Body of pancreas (tissue), 4 donors: ENCODE measurements around the gene EFS. TPM values are rescaled to one million over a fixed set of nuclear protein-coding genes. Genes with fewer than 3 reads are reported as not detected.

Experiments
- ATAC-seq: fragments of 150-250 bp; one replicate; pipeline ENCODE4 v1.9.1; 2016
- DNase-seq, 4 donors: peaks; one replicate each; pipeline ENCODE4 v3.0.0-alpha.2; 2019
- H3K27ac ChIP-seq, 4 donors: fragments of 200-600 bp; sonication (generic); 1 replicate in 3 of 4; 2 replicates in 1 of 4; pipeline versions ENCODE4 v1.5.1 to v1.6.1; 2016 to 2019; ENCODE audit warnings: mild to moderate bottlenecking in 1 of 4, mixed read lengths in 1 of 4, moderate library complexity in 1 of 4
- H3K27me3 ChIP-seq, 2 donors: fragments of 200-600 bp; sonication (generic); one replicate each; pipeline ENCODE4 v1.6.0; 2016; ENCODE audit warnings: mild to moderate bottlenecking in 1 of 2
- H3K36me3 ChIP-seq, 2 donors: fragments of 200-600 bp; sonication (generic); replicated peaks in 1 of 2; 2 replicates each; pipeline ENCODE4 v1.5.1; 2016; ENCODE audit warnings: low read depth in 2 of 2; ENCODE audit not compliant: insufficient read depth in 1 of 2
- H3K4me1 ChIP-seq: fragments of 200-600 bp; sonication (generic); one replicate; pipeline ENCODE4 v1.6.0; 2016
- H3K4me3 ChIP-seq, 2 donors: fragments of 200-600 bp; sonication (generic); 1 replicate in 1 of 2; 2 replicates in 1 of 2; pipeline ENCODE4 v1.5.1; 2016 to 2019
- H3K9me3 ChIP-seq, 3 donors: fragments of 200-600 bp; sonication (generic); 1 replicate in 2 of 3; 2 replicates in 1 of 3; pipeline ENCODE4 v1.5.1; 2016
- POLR2A ChIP-seq, 3 donors: fragments of 450-650 bp; IDR thresholded peaks; one replicate each; pipeline ENCODE4 v1.6.1; 2016; ENCODE audit warnings: antibody characterized with exemption in 3 of 3, mild to moderate bottlenecking in 2 of 3
- WGBS, 2 donors: methylation state at CpG; one replicate each; pipeline ENCODE4 v1.1.5; 2017; 5-methylcytosine and 5-hydroxymethylcytosine counted together
- intact Hi-C: fragments of 100-400 bp; cut with DNase I; formaldehyde crosslinking; loops from one replicate; pipeline ENCODE4 v1.15.1; 2023
- total RNA-seq, 2 donors: library from RNA; depleted of rRNA; stranded (reverse); fragments of >200 nt; gene quantifications; one replicate each; pipeline ENCODE4 v1.1.0, GENCODE V29; 2016
- TF ChIP-seq, protein P1 (sequence below), 7 experiments: fragments of 450-650 bp in 4 of 7; fragments of 200-600 bp in 3 of 7; sonication (generic) in 3 of 7; IDR thresholded peaks; one replicate each; pipeline ENCODE4 v1.5.1; 2016 to 2019; ENCODE audit warnings: antibody characterized with exemption in 7 of 7

Gene EFS
- total RNA-seq, 2 donors from 2014 or later = 0.99 to 1.3 TPM

DNA sequence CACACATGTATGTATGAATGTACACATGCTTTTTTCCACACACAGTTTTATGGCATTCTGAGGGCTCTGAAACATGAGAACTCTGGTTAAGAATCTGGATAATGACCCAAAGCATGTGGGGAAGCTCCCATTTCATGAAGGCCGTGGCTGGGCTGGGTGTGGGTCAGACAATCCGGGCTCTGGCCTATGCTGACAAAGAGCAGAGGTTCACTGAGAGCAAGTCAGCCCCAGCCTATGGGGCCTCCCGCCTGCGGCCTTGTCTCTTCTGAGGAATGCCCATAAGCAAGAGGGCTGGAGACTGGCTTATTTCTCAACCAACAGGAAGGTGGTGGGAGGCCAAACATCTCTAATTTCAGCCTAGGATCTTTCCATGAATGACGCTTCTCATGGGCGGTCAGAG lies 34.6 kb upstream of the EFS start:
- TF ChIP-seq POLR2A (IDR thresholded peaks at IDR 0.05) = no peak
- TF ChIP-seq, protein P1, sequence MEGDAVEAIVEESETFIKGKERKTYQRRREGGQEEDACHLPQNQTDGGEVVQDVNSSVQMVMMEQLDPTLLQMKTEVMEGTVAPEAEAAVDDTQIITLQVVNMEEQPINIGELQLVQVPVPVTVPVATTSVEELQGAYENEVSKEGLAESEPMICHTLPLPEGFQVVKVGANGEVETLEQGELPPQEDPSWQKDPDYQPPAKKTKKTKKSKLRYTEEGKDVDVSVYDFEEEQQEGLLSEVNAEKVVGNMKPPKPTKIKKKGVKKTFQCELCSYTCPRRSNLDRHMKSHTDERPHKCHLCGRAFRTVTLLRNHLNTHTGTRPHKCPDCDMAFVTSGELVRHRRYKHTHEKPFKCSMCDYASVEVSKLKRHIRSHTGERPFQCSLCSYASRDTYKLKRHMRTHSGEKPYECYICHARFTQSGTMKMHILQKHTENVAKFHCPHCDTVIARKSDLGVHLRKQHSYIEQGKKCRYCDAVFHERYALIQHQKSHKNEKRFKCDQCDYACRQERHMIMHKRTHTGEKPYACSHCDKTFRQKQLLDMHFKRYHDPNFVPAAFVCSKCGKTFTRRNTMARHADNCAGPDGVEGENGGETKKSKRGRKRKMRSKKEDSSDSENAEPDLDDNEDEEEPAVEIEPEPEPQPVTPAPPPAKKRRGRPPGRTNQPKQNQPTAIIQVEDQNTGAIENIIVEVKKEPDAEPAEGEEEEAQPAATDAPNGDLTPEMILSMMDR (IDR thresholded peaks at IDR 0.05) = no peak
- Histone ChIP-seq H3K9me3 (no peaks in the 10 kb centered on the region), H3K36me3 (no peaks in the 10 kb centered on the region), H3K4me3 (no peak overlapping the region), H3K27me3 (no peaks in the 10 kb centered on the region), H3K27ac (no peak overlapping the region), H3K4me1 (no peaks in the 10 kb centered on the region)
- DNase-seq (no peak), ATAC-seq (no peak)
- intact Hi-C loops = no loop called here
- WGBS, 2 donors = 82% methylated on average over 4 to 6 of the region's 6 CpGs

DNA sequence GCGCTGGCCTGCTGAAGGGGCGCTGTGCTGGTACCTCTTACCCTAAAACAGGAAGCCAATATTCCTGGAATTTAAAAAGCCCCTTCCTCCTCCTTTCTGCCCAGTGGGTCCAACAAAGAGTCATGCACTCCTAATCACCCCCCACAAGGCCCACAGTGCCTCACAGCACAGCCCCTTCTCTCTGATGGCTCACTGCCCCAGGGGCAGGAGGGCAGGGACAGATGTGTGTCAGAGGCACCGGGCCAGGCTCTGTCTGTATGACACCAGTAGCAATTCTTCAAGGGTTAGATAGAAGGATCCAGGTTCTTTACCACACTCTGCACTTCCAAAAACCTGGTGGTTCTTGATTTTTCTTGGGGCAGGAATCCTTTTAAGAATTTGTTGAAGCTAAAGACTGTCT lies 34.2 kb upstream of the EFS start:
- 84 to 89% methylated on average over 3 of the region's 3 CpGs for WGBS, 2 donors
- no peaks in the 10 kb centered on the region for H3K36me3 ChIP-seq

DNA sequence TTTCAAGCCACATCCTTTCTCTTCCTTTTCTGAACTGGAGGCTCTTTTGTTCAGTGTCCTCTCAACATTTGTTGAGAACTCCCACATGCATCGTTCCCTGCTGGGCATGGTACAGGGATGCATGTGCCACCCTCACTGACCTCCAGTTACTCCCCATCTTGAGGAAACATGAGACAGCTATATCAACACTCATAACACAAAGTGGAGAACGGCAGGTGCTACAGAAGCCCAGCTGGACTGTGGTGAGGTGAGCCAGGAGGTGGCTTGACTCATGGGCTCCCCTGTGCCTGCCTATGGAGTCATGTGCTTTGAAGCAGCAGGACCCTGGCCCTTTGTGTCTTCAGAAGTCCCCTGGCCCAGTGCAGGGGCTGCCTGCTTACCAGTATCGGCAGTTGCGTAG lies 33.4 kb upstream of the EFS start:
- WGBS, 2 donors = 56 to 69% methylated on average over 4 of the region's 4 CpGs
- Histone ChIP-seq H3K9me3 (no peaks in the 10 kb centered on the region), H3K4me1 (no peaks in the 10 kb centered on the region), H3K36me3 (no peaks in the 10 kb centered on the region), H3K27ac (no peak overlapping the region), H3K4me3 (no peak overlapping the region), H3K27me3 (no peaks in the 10 kb centered on the region)
- intact Hi-C loops = no loop called here
- DNase-seq = no peak
- no peak for ATAC-seq
- TF ChIP-seq POLR2A (IDR thresholded peaks at IDR 0.05) = no peak

More for the DNA sequence above, 34.2 kb upstream of the EFS start:
- intact Hi-C loops = no loop called here
- DNase-seq (no peak), ATAC-seq (no peak)
- H3K27me3 ChIP-seq = no peaks in the 10 kb centered on the region
- no peak overlapping the region for H3K27ac ChIP-seq
- no peaks in the 10 kb centered on the region for H3K4me1 ChIP-seq
- H3K9me3 ChIP-seq = no peaks in the 10 kb centered on the region
- no peak for TF ChIP-seq POLR2A (IDR thresholded peaks at IDR 0.05)
- TF ChIP-seq, protein P1 (IDR thresholded peaks at IDR 0.05) = no peak
- H3K4me3 ChIP-seq = no peak overlapping the region

DNA sequence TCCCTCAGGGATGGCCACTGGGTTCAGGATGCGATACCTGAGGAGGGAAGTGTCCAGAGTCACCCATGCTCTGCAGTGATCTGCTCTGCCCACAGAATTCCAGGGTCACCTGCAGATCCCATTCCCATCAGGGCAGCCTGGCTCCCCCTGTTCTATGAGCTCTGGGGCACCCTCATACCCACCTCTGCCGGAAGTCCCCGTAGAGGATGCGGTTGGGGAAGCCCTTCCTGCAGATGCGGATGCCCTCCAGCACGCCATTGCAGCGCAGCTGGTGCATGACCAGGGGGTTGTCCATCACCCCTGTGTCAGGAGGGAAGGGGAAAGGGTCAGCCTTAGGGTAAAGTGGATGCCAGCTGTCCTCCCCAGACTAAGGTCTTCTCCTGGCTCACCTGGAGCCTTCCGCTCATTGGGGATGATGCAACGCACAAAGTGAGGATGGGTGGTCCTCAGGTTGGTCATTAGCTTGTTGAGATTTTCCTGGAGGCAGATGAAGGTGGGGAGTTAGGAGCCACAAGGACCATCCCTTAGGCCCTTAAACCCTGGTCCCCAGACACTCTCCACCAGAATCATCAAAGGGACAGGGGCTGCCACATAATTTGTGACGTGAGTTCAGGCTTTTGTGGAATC lies 31.9 kb upstream of the EFS start:
- intact Hi-C loops = no loop called here
- Histone ChIP-seq H3K36me3 (no peaks in the 10 kb centered on the region), H3K27me3 (no peaks in the 10 kb centered on the region), H3K9me3 (no peaks in the 10 kb centered on the region), H3K4me3 (no peak overlapping the region), H3K4me1 (no peaks in the 10 kb centered on the region), H3K27ac (no peak overlapping the region)
- WGBS, 2 donors = 90 to 91% methylated on average over 10 of the region's 10 CpGs
- no peak for DNase-seq
- no peak for ATAC-seq
- no peak for TF ChIP-seq POLR2A (IDR thresholded peaks at IDR 0.05)
- TF ChIP-seq, protein P1 (IDR thresholded peaks at IDR 0.05) = no peak

DNA sequence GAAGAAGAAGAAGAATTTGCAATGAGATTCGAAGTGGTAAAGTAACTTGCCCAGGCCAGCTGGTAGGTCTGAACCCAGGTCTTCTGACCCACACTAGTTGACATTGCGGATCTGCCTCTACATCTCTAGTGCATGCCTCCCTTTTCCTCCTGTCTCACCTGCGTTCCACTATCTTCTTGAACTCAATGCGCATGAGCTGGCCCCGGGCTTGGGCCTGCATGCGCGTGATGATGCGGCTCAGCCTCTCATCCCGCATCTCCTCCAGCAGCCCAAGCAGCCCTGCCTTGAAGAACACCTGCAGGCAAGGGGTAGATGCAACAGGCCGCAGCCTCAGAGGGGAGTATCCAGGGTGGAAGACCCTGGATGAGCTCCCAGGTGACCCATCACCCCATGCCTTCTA lies 31.2 kb upstream of the EFS start:
- H3K27ac ChIP-seq = no peak overlapping the region
- no peaks in the 10 kb centered on the region for H3K27me3 ChIP-seq
- 81 to 92% methylated on average over 9 to 10 of the region's 10 CpGs for WGBS, 2 donors
- ATAC-seq (no peak), DNase-seq (no peak)
- no peaks in the 10 kb centered on the region for H3K4me1 ChIP-seq
- no peak for TF ChIP-seq POLR2A (IDR thresholded peaks at IDR 0.05)
- TF ChIP-seq, protein P1 (IDR thresholded peaks at IDR 0.05) = no peak
- no peaks in the 10 kb centered on the region for H3K9me3 ChIP-seq
- H3K4me3 ChIP-seq = no peak overlapping the region
- intact Hi-C loops = no loop called here
- H3K36me3 ChIP-seq = no peaks in the 10 kb centered on the region
